IMR-90 (cell line): ENCODE measurements around the gene KATNAL2.

Experiments used
- MAZ ChIP-seq: IDR thresholded peaks from 2 replicates; pipeline ENCODE4 v1.6.1; 2012; ENCODE audit warnings: low read depth, mild to moderate bottlenecking, low read length, improper control_type of control experiment, moderate library complexity, borderline replicate concordance
- NFE2L2 ChIP-seq: fragments of 150-350 bp; IDR thresholded peaks from 2 replicates; pipeline ENCODE4 v1.6.1; 2016; ENCODE audit warnings: low read depth, mild to moderate bottlenecking, low read length
- POLR2A ChIP-seq: IDR thresholded peaks from 2 replicates; pipeline ENCODE4 v1.6.1; 2012; ENCODE audit warnings: mild to moderate bottlenecking, low read depth, low read length
- RAD21 ChIP-seq: IDR thresholded peaks from 2 replicates; pipeline ENCODE4 v1.6.1; 2012; ENCODE audit warnings: low read length, improper control_type of control experiment
- TF ChIP-seq, protein P1 (sequence below): conservative IDR thresholded peaks from 2 replicates; pipeline ENCODE4 v1.5.1; 2012; ENCODE audit warnings: mild to moderate bottlenecking, low read depth, low read length, improper control_type of control experiment
- TF ChIP-seq, protein P2 (sequence below): fragments of 150-350 bp; IDR thresholded peaks from 2 replicates; pipeline ENCODE4 v1.6.1; 2016; ENCODE audit warnings: low read depth, mild to moderate bottlenecking, low read length, moderate library complexity, borderline replicate concordance

DNA sequence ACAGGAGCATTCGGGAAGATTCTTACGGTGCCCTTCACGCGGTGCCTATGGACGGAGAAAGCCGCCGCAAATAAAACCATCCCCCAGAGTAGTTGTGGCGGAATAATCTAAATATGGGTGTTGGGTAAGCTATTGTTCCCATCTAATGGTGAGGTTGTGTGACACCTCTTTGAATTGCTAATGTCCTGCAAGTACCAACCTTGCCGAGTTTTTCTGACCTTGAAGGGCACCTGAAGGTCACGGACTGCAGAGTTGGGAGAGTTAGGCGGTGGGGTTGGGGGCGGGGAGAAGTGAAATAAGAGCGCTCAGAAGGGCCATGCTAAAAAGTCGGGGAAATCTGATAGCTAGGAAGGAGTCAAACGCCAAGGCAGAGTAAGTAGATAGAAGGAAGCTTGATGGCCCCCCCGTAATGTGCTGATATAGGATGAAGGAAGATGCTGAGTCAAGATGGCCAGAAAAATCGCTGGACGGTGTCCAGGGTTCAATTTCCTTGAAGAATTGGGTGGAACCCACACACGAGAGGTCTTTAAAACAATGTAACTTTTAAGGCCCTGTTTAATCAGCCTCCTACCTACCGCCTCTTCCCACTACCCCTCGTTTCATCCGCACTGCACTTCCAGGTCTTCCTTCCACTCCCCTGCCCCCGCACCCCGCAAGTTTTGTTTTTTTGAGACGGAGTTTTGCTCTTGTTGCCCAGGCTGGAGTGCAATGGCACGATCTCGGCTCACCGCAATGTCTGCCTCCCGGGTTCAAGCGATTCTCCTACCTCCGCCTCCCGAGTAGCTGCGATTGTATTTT is 600 bp downstream of the KATNAL2 start:
- TF ChIP-seq, protein P1, sequence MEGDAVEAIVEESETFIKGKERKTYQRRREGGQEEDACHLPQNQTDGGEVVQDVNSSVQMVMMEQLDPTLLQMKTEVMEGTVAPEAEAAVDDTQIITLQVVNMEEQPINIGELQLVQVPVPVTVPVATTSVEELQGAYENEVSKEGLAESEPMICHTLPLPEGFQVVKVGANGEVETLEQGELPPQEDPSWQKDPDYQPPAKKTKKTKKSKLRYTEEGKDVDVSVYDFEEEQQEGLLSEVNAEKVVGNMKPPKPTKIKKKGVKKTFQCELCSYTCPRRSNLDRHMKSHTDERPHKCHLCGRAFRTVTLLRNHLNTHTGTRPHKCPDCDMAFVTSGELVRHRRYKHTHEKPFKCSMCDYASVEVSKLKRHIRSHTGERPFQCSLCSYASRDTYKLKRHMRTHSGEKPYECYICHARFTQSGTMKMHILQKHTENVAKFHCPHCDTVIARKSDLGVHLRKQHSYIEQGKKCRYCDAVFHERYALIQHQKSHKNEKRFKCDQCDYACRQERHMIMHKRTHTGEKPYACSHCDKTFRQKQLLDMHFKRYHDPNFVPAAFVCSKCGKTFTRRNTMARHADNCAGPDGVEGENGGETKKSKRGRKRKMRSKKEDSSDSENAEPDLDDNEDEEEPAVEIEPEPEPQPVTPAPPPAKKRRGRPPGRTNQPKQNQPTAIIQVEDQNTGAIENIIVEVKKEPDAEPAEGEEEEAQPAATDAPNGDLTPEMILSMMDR: no peak
- TF ChIP-seq RAD21 (no peak), NFE2L2 (no peak), POLR2A (no peak), MAZ (no peak)
- TF ChIP-seq, protein P2, sequence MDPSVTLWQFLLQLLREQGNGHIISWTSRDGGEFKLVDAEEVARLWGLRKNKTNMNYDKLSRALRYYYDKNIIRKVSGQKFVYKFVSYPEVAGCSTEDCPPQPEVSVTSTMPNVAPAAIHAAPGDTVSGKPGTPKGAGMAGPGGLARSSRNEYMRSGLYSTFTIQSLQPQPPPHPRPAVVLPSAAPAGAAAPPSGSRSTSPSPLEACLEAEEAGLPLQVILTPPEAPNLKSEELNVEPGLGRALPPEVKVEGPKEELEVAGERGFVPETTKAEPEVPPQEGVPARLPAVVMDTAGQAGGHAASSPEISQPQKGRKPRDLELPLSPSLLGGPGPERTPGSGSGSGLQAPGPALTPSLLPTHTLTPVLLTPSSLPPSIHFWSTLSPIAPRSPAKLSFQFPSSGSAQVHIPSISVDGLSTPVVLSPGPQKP: no peak
